ENCODE data around the gene ZNF879.

The ZNF879 gene

DNA sequence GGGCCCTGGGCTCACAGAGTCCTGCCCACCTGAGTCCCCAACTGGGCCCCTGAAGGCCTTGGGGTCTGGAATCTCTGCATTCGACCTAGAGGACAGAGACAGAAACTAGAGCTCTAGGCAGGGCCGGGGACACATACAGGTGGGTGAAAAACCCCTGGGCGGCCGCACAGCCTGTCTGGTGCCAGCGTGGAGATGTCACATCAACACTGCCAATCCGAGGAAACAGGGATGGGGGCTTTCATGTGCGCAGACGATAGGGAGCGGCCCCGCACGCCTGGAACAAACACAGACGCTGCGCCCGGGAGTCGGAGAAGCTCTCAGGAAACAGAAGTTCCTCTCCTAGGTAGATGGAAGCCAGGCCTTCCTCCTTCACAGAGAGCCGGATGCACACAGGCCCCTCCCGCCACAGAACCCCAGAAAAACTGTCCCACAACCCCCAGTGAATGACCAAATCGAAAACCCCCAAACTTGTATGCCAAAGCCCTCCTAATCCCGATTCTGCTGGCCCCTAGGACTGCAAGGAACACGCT is 30.3 kb upstream of the ZNF879 start:
- ChIA-PET CTCF (interaction anchor here (0.7 kb wide), 1 partner anchor 8 kb away, joined by 3 read pairs; no protein-coding TSS in a partner anchor), POLR2A (no interaction called here)
- H3K27ac ChIP-seq (ENCODE audit: extremely low read depth, low read depth, low read length): no peak overlapping the region
- no peaks in the 10 kb centered on the region for H3K9me3 ChIP-seq (ENCODE audit: control insufficient read depth, insufficient read depth, low read depth, low read length)
- no peaks in the 10 kb centered on the region for H3K36me3 ChIP-seq (ENCODE audit: control insufficient read depth in 2 of 2, insufficient read depth in 1 of 2, low read length in 2 of 2)
- TF ChIP-seq ZNF239 (tag by site-specific recombination; IDR thresholded peaks at IDR 0.05): no peak
- no peak for TF ChIP-seq HOXC10 (CRISPR knock-in tag; IDR thresholded peaks at IDR 0.05)
- TF ChIP-seq, protein P1, sequence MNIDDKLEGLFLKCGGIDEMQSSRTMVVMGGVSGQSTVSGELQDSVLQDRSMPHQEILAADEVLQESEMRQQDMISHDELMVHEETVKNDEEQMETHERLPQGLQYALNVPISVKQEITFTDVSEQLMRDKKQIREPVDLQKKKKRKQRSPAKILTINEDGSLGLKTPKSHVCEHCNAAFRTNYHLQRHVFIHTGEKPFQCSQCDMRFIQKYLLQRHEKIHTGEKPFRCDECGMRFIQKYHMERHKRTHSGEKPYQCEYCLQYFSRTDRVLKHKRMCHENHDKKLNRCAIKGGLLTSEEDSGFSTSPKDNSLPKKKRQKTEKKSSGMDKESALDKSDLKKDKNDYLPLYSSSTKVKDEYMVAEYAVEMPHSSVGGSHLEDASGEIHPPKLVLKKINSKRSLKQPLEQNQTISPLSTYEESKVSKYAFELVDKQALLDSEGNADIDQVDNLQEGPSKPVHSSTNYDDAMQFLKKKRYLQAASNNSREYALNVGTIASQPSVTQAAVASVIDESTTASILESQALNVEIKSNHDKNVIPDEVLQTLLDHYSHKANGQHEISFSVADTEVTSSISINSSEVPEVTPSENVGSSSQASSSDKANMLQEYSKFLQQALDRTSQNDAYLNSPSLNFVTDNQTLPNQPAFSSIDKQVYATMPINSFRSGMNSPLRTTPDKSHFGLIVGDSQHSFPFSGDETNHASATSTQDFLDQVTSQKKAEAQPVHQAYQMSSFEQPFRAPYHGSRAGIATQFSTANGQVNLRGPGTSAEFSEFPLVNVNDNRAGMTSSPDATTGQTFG (tag by site-specific recombination; IDR thresholded peaks at IDR 0.05; ENCODE audit: borderline replicate concordance): no peak
- TF ChIP-seq, protein P2, sequence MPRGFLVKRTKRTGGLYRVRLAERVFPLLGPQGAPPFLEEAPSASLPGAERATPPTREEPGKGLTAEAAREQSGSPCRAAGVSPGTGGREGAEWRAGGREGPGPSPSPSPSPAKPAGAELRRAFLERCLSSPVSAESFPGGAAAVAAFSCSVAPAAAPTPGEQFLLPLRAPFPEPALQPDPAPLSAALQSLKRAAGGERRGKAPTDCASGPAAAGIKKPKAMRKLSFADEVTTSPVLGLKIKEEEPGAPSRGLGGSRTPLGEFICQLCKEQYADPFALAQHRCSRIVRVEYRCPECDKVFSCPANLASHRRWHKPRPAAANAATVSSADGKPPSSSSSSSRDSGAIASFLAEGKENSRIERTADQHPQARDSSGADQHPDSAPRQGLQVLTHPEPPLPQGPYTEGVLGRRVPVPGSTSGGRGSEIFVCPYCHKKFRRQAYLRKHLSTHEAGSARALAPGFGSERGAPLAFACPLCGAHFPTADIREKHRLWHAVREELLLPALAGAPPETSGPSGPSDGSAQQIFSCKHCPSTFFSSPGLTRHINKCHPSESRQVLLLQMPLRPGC (tag by site-specific recombination; IDR thresholded peaks at IDR 0.05): no peak
- TF ChIP-seq, protein P3, sequence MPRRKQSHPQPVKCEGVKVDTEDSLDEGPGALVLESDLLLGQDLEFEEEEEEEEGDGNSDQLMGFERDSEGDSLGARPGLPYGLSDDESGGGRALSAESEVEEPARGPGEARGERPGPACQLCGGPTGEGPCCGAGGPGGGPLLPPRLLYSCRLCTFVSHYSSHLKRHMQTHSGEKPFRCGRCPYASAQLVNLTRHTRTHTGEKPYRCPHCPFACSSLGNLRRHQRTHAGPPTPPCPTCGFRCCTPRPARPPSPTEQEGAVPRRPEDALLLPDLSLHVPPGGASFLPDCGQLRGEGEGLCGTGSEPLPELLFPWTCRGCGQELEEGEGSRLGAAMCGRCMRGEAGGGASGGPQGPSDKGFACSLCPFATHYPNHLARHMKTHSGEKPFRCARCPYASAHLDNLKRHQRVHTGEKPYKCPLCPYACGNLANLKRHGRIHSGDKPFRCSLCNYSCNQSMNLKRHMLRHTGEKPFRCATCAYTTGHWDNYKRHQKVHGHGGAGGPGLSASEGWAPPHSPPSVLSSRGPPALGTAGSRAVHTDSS (tag by site-specific recombination; IDR thresholded peaks at IDR 0.05): no peak
- TF ChIP-seq SCRT2 (tag by site-specific recombination; IDR thresholded peaks at IDR 0.05): no peak
- no peak for TF ChIP-seq ZNF843 (tag by site-specific recombination; IDR thresholded peaks at IDR 0.05)
- no peak for TF ChIP-seq ZNF510 (tag by site-specific recombination; IDR thresholded peaks at IDR 0.05; ENCODE audit: insufficient replicate concordance)
- no peak for TF ChIP-seq ZNF354C (tag by site-specific recombination; IDR thresholded peaks at IDR 0.05; ENCODE audit: borderline replicate concordance, low read depth)
- no peak for TF ChIP-seq ZNF10 (tag by site-specific recombination; IDR thresholded peaks at IDR 0.05)
- TF ChIP-seq ZNF544 (tag by site-specific recombination; IDR thresholded peaks at IDR 0.05): no peak
- no peaks in the 10 kb centered on the region for H3K4me1 ChIP-seq (ENCODE audit: control insufficient read depth, insufficient read depth, low read length)
- H3K4me3 ChIP-seq (ENCODE audit: low read depth, low read length): no peak overlapping the region

DNA sequence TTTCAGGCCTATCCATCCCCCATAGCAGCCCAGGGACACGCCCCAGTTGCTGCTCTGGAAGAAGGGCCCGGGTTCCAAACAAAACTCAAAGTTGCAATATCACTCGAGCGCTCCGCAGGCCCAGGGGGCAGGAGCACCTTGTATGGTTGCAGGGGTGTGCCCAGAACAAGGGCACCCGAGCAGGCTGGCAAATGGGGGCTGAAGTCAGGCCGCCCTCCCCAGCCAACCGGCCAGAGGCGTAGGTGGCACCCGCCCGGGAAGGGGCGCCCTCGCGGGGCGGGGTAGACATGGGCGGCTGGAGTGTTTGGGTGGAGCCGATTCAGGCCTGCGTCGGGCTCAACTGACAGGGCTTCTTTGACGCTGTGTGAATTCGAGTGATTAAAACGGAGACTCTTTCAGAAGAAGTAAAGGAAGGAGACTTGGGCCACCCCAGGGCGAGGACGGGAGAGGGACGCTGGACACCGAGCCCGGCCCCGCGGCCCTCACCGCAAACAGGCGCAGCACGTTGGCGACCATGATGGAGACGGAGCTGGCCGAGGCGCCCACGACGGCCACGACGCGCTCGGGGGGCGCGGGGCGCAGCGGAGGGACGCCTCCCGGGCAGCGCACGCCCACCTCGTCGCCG is 29.5 kb upstream of the ZNF879 start:
- no peaks in the 10 kb centered on the region for H3K36me3 ChIP-seq (ENCODE audit: control insufficient read depth in 2 of 2, insufficient read depth in 1 of 2, low read length in 2 of 2)
- no peak overlapping the region for H3K4me3 ChIP-seq (ENCODE audit: low read depth, low read length)
- H3K27ac ChIP-seq (ENCODE audit: extremely low read depth, low read depth, low read length): no peak overlapping the region
- POLR2A ChIA-PET: no interaction called here
- H3K9me3 ChIP-seq (ENCODE audit: control insufficient read depth, insufficient read depth, low read depth, low read length): no peaks in the 10 kb centered on the region
- CTCF ChIA-PET: no interaction called here
- H3K4me1 ChIP-seq (ENCODE audit: control insufficient read depth, insufficient read depth, low read length): no peaks in the 10 kb centered on the region
- TF ChIP-seq, protein P4, sequence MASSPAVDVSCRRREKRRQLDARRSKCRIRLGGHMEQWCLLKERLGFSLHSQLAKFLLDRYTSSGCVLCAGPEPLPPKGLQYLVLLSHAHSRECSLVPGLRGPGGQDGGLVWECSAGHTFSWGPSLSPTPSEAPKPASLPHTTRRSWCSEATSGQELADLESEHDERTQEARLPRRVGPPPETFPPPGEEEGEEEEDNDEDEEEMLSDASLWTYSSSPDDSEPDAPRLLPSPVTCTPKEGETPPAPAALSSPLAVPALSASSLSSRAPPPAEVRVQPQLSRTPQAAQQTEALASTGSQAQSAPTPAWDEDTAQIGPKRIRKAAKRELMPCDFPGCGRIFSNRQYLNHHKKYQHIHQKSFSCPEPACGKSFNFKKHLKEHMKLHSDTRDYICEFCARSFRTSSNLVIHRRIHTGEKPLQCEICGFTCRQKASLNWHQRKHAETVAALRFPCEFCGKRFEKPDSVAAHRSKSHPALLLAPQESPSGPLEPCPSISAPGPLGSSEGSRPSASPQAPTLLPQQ (tag by site-specific recombination; IDR thresholded peaks at IDR 0.05): no peak
- TF ChIP-seq ZNF660 (tag by site-specific recombination; IDR thresholded peaks at IDR 0.05) (no peak), ZNF600 (tag by site-specific recombination; IDR thresholded peaks at IDR 0.05) (no peak), ZNF624 (tag by site-specific recombination; IDR thresholded peaks at IDR 0.05) (no peak), SP3 (tag by site-specific recombination; IDR thresholded peaks at IDR 0.05) (no peak), ZSCAN30 (tag by site-specific recombination; IDR thresholded peaks at IDR 0.05) (no peak), ZNF792 (tag by site-specific recombination; IDR thresholded peaks at IDR 0.05) (no peak), ZNF626 (tag by site-specific recombination; IDR thresholded peaks at IDR 0.05) (no peak), MEIS1 (CRISPR knock-in tag; IDR thresholded peaks at IDR 0.05; ENCODE audit: borderline replicate concordance) (no peak), ZBTB8A (tag by site-specific recombination; IDR thresholded peaks at IDR 0.05) (no peak)
- TF ChIP-seq, protein P5, sequence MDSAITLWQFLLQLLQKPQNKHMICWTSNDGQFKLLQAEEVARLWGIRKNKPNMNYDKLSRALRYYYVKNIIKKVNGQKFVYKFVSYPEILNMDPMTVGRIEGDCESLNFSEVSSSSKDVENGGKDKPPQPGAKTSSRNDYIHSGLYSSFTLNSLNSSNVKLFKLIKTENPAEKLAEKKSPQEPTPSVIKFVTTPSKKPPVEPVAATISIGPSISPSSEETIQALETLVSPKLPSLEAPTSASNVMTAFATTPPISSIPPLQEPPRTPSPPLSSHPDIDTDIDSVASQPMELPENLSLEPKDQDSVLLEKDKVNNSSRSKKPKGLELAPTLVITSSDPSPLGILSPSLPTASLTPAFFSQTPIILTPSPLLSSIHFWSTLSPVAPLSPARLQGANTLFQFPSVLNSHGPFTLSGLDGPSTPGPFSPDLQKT (IDR thresholded peaks at IDR 0.05; ENCODE audit: borderline replicate concordance, low read depth, low read length): no peak
- TF ChIP-seq, protein P6, sequence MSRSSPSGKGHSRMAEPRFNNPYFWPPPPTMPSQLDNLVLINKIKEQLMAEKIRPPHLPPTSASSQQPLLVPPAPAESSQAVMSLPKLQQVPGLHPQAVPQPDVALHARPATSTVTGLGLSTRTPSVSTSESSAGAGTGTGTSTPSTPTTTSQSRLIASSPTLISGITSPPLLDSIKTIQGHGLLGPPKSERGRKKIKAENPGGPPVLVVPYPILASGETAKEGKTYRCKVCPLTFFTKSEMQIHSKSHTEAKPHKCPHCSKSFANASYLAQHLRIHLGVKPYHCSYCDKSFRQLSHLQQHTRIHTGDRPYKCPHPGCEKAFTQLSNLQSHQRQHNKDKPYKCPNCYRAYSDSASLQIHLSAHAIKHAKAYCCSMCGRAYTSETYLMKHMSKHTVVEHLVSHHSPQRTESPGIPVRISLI (tag by site-specific recombination; IDR thresholded peaks at IDR 0.05): no peak
- TF ChIP-seq, protein P7, sequence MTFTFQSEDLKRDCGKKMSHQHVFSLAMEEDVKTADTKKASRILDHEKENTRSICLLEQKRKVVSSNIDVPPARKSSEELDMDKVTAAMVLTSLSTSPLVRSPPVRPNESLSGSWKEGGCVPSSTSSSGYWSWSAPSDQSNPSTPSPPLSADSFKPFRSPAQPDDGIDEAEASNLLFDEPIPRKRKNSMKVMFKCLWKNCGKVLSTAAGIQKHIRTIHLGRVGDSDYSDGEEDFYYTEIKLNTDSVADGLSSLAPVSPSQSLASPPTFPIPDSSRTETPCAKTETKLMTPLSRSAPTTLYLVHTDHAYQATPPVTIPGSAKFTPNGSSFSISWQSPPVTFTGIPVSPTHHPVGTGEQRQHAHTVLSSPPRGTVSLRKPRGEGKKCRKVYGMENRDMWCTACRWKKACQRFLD (tag by site-specific recombination; IDR thresholded peaks at IDR 0.05): no peak

All from HEK293 (cell line).